Measurements from ENCODE around the gene VSTM2B. TPM values are rescaled to one million over a fixed set of nuclear protein-coding genes. Genes with fewer than 3 reads are reported as not detected.

Gene VSTM2B
- total and polyA plus RNA-seq, 2 of the 4 experiments (the other 2 are of a cell fraction): not detected

- no peak overlapping the region for H4K5ac ChIP-seq (ENCODE audit: low read depth, low read length)
- peaks cover 2% of the 10 kb centered on the region; the same call in 1 of the 2 replicates for H3K9me3 ChIP-seq (ENCODE audit: control insufficient read depth, insufficient read depth, low read length)
- no TSS peak for BruUV-seq (replicated peaks)
- no peak overlapping the region for H2BK5ac ChIP-seq (ENCODE audit: low read depth, low read length, poor library complexity, severe bottlenecking)
- ChIA-PET CTCF (no interaction called here), POLR2A (ENCODE audit: unreplicated experiment) (no interaction called here)
- H3K4ac ChIP-seq (ENCODE audit: low read depth, low read length): no peak overlapping the region
- no peak overlapping the region for H3K9ac ChIP-seq (ENCODE audit: low read depth, low read length)
- no peaks in the 10 kb centered on the region for H3K79me1 ChIP-seq (ENCODE audit: low read depth in 1 of 2, low read length in 2 of 2)
- ATAC-seq (ENCODE audit: low read depth) (no peak), DNase-seq (no peak)
- no peaks in the 10 kb centered on the region for H3K4me1 ChIP-seq (ENCODE audit: control insufficient read depth, insufficient read depth, low read length)
- H4K8ac ChIP-seq (ENCODE audit: low read depth in 2 of 2, low read length in 2 of 2): no peak overlapping the region
- no peak overlapping the region for H2BK20ac ChIP-seq (ENCODE audit: low read depth, low read length)
- H4K20me1 ChIP-seq (ENCODE audit: insufficient read depth, low read length): no peaks in the 10 kb centered on the region
- H2AK5ac ChIP-seq (ENCODE audit: low read depth, low read length): no peak overlapping the region
- H3K27me3 ChIP-seq (ENCODE audit: control insufficient read depth, insufficient read depth, low read length): no peaks in the 10 kb centered on the region
- no peak overlapping the region for H3K23ac ChIP-seq (ENCODE audit: low read depth, low read length)
- no peak overlapping the region for H3K14ac ChIP-seq (replicated peaks; ENCODE audit: low read depth, low read length)
- intact Hi-C loops (cut with micrococcal nuclease) (no loop called here), dilution Hi-C loops (cut with HindIII; ENCODE audit: low sequenced_read_pairs, unreplicated experiment) (no loop called here), in situ Hi-C loops (cut with MboI; ENCODE audit: low sequenced_read_pairs) (no loop called here)
- no peaks in the 10 kb centered on the region for H3K36me3 ChIP-seq (ENCODE audit: control insufficient read depth, insufficient read depth, low read length)
- no peak overlapping the region for H2AK9ac ChIP-seq (replicated peaks; ENCODE audit: low read depth, low read length, poor library complexity)
- H3K4me3 ChIP-seq (ENCODE audit: insufficient read depth, low read depth, low read length): no peak overlapping the region
- H2BK120ac ChIP-seq (ENCODE audit: low read depth, low read length): no peak overlapping the region
- TF ChIP-seq RFX5 (IDR thresholded peaks at IDR 0.05; ENCODE audit: low read depth, low read length) (no peak), RCOR1 (IDR thresholded peaks at IDR 0.05; ENCODE audit: insufficient replicate concordance, low read length) (no peak), MAFK (IDR thresholded peaks at IDR 0.05; ENCODE audit: low read depth, low read length) (no peak), NFE2L2 (IDR thresholded peaks at IDR 0.05; ENCODE audit: low read depth, low read length) (no peak), MAZ (IDR thresholded peaks at IDR 0.05; ENCODE audit: borderline replicate concordance, low read depth, low read length) (no peak), RAD21 (IDR thresholded peaks at IDR 0.05; ENCODE audit: low read length) (no peak)
- TF ChIP-seq, protein P1, sequence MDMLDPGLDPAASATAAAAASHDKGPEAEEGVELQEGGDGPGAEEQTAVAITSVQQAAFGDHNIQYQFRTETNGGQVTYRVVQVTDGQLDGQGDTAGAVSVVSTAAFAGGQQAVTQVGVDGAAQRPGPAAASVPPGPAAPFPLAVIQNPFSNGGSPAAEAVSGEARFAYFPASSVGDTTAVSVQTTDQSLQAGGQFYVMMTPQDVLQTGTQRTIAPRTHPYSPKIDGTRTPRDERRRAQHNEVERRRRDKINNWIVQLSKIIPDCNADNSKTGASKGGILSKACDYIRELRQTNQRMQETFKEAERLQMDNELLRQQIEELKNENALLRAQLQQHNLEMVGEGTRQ (IDR thresholded peaks at IDR 0.05; ENCODE audit: low read depth, low read length): no peak
- 100% methylated on average over 1 of the region's 7 CpGs; no CpG with 5 or more reads in 1 of the 2 experiments for whole genome bisulfite sequencing, 2 experiments (ENCODE audit: extremely low coverage in 2 of 2, insufficient read length in 1 of 2)
- no peak overlapping the region for H3K56ac ChIP-seq (ENCODE audit: extremely low read depth, insufficient read depth, low read length)
- no peak overlapping the region for H3K18ac ChIP-seq (ENCODE audit: low read depth, low read length)
- no peak overlapping the region for H2AFZ ChIP-seq (replicated peaks; ENCODE audit: low read length, poor library complexity)
- H3K27ac ChIP-seq (ENCODE audit: insufficient read depth, low read length): no peak overlapping the region
- no peak overlapping the region for H3K4me2 ChIP-seq (ENCODE audit: low read depth, low read length)
- no peak overlapping the region for H4K91ac ChIP-seq (ENCODE audit: insufficient read depth, low read depth, low read length)
- no peaks in the 10 kb centered on the region for H3K9me1 ChIP-seq (ENCODE audit: insufficient read depth, low read length)
- no peak overlapping the region for H2BK15ac ChIP-seq (ENCODE audit: low read depth, low read length)
Measured at GRCh38 chr19:29487432-29487831, 38.4 kb upstream of the VSTM2B start.

Data from IMR-90 (cell line).